Epithelial cell of proximal tubule (primary cell): ENCODE measurements around the gene COMMD3. TPM values are rescaled to one million over a fixed set of nuclear protein-coding genes. Genes with fewer than 3 reads are reported as not detected.

ENCODE experiments used
- DNase-seq: peaks from one replicate; pipeline ENCODE4 v3.0.0-alpha.2; 2011; ENCODE audit warnings: low read depth
- H3K4me3 ChIP-seq: 2 replicates; pipeline ENCODE4 v1.5.1; 2011; ENCODE audit warnings: low read depth, mild to moderate bottlenecking, low read length
- CTCF ChIP-seq: conservative IDR thresholded peaks from 2 replicates; pipeline ENCODE4 v1.5.1; 2012; ENCODE audit warnings: low read depth, mild to moderate bottlenecking, low read length
- total RNA-seq: library from RNA; depleted of rRNA; stranded (reverse); fragments of >200 nt; gene quantifications from 2 replicates; pipeline ENCODE4 v1.2.3, GENCODE V29; 2015

COMMD3 gene
- total RNA-seq, 1 donor from 2014 or later, result 43.8 TPM

- no peak for TF ChIP-seq CTCF
- H3K4me3 ChIP-seq, result no peak overlapping the region
- no peak for DNase-seq
These were observed 13.0 kb downstream of the COMMD3 start for GRCh38 chr10:22329150-22329549.

GRCh38 chr10:22332116-22332692 is 16.0 kb downstream of the COMMD3 start:
- DNase-seq, result no peak
- no peak for TF ChIP-seq CTCF
- H3K4me3 ChIP-seq, result no peak overlapping the region

- TF ChIP-seq CTCF, result no peak
- H3K4me3 ChIP-seq, result no peak overlapping the region
- no peak for DNase-seq
These were observed 17.2 kb downstream of the COMMD3 start for GRCh38 chr10:22333167-22333974.

GRCh38 chr10:22333975-22334282 is 17.7 kb downstream of the COMMD3 start:
- DNase-seq, result no peak
- TF ChIP-seq CTCF, result no peak
- H3K4me3 ChIP-seq, result no peak overlapping the region

- no peak for DNase-seq
- peak overlapping the region; percentile 57 for H3K4me3 ChIP-seq
- TF ChIP-seq CTCF, result no peak
These were observed 18.4 kb downstream of the COMMD3 start for GRCh38 chr10:22334414-22335172.

GRCh38 chr10:22335173-22335933 is 19.2 kb downstream of the COMMD3 start:
- DNase-seq, result no peak
- TF ChIP-seq CTCF, result peak; percentile 4
- H3K4me3 ChIP-seq, result peak overlapping the region; percentile 57
